Activated T-helper 2 cell treated with anti-CD3 and anti-CD28 coated beads, Interferon-gamma antibody, Interleukin-2, Interleukin-4, amounts not matched to agents 10 μg/mL and 5 μg/mL and 100 μg/mL, durations not matched to agents 14 hours and 24 hours and 36 hours (primary cell): Measurements from ENCODE around the gene TXNDC15. TPM values are rescaled to one million over a fixed set of nuclear protein-coding genes. Genes with fewer than 3 reads are reported as not detected.
"Not testable (repeated sequence)": the region's sequence is repeated elsewhere in the genome, so short reads cannot be mapped to it uniquely, and the experiment has no call there.

ENCODE experiments used
- DNase-seq: peaks from one replicate; pipeline ENCODE4 v3.0.0; 2021; ENCODE audit warnings: low spot score
- H3K27ac Mint-ChIP-seq: one replicate; pipeline ENCODE4 v1.8.0; 2021; ENCODE audit warnings: mixed read lengths
- H3K27me3 Mint-ChIP-seq: one replicate; pipeline ENCODE4 v1.8.0; 2021; ENCODE audit warnings: low read depth, mixed read lengths
- H3K36me3 Mint-ChIP-seq: one replicate; pipeline ENCODE4 v1.8.0; 2021; ENCODE audit warnings: low read depth, mixed read lengths
- H3K4me1 Mint-ChIP-seq: one replicate; pipeline ENCODE4 v1.8.0; 2021; ENCODE audit warnings: low read depth, mixed read lengths
- H3K4me3 Mint-ChIP-seq: one replicate; pipeline ENCODE4 v1.8.0; 2021; ENCODE audit warnings: low read depth, mild to moderate bottlenecking, moderate library complexity, mixed read lengths
- H3K9me3 Mint-ChIP-seq: one replicate; pipeline ENCODE4 v1.8.0; 2021; ENCODE audit warnings: mixed read lengths
- intact Hi-C: fragments of 100-400 bp; cut with micrococcal nuclease; formaldehyde crosslinking; loops from one replicate; pipeline ENCODE4 v1.15.1; 2023
- total RNA-seq: library from RNA; stranded (reverse); gene quantifications from 2 replicates; pipeline ENCODE4 v1.2.3, GENCODE V29; 2022

Gene TXNDC15
- total RNA-seq, 1 donor from 2014 or later, result 53.9 TPM

- intact Hi-C loops, result loop anchor here (1.0 kb wide), 2 partner anchors 28 to 59 kb away; partner anchors contain the start of genes PCBD2 and TXNDC15
- H3K4me3 Mint-ChIP-seq, result peak overlapping the region; percentile 94
- no peak for DNase-seq
- no peaks in the 10 kb centered on the region for H3K27me3 Mint-ChIP-seq
- peaks cover 39% of the 10 kb centered on the region for H3K36me3 Mint-ChIP-seq
- peaks cover 28% of the 10 kb centered on the region for H3K4me1 Mint-ChIP-seq
- peak overlapping the region; percentile 97 for H3K27ac Mint-ChIP-seq
- no peaks in the 10 kb centered on the region for H3K9me3 Mint-ChIP-seq
Measured at GRCh38 chr5:134846641-134846960, 27.6 kb upstream of the TXNDC15 start.

- peaks cover 31% of the 10 kb centered on the region for H3K4me1 Mint-ChIP-seq
- peaks cover 55% of the 10 kb centered on the region for H3K36me3 Mint-ChIP-seq
- H3K9me3 Mint-ChIP-seq, H3K27ac Mint-ChIP-seq, DNase-seq, H3K4me3 Mint-ChIP-seq, H3K27me3 Mint-ChIP-seq, intact Hi-C loops: not testable (repeated sequence)
Measured at GRCh38 chr5:134849434-134849933, 24.7 kb upstream of the TXNDC15 start.

GRCh38 chr5:134851307-134851923 is 22.8 kb upstream of the TXNDC15 start:
- Mint-ChIP-seq H3K4me1 (peaks cover 25% of the 10 kb centered on the region), H3K27ac (no peak overlapping the region), H3K27me3 (no peaks in the 10 kb centered on the region), H3K4me3 (no peak overlapping the region), H3K36me3 (peaks cover 65% of the 10 kb centered on the region), H3K9me3 (no peaks in the 10 kb centered on the region)
- intact Hi-C loops, result no loop called here
- no peak for DNase-seq

GRCh38 chr5:134856465-134856864 is 17.7 kb upstream of the TXNDC15 start:
- DNase-seq, result not testable (repeated sequence)
- peaks cover 54% of the 10 kb centered on the region for H3K36me3 Mint-ChIP-seq

GRCh38 chr5:134857401-134857800 is 16.8 kb upstream of the TXNDC15 start:
- H3K4me3 Mint-ChIP-seq, result no peak overlapping the region
- peaks cover 46% of the 10 kb centered on the region for H3K36me3 Mint-ChIP-seq
- no peaks in the 10 kb centered on the region for H3K27me3 Mint-ChIP-seq
- no peak for DNase-seq
- peaks cover 6% of the 10 kb centered on the region for H3K4me1 Mint-ChIP-seq
- no peak overlapping the region for H3K27ac Mint-ChIP-seq
- H3K9me3 Mint-ChIP-seq, result no peaks in the 10 kb centered on the region
- intact Hi-C loops, result no loop called here

More at GRCh38 chr5:134856465-134856864, 17.7 kb upstream of the TXNDC15 start:
- H3K27ac Mint-ChIP-seq, H3K4me3 Mint-ChIP-seq, H3K9me3 Mint-ChIP-seq, H3K27me3 Mint-ChIP-seq, intact Hi-C loops, H3K4me1 Mint-ChIP-seq: not testable (repeated sequence)

GRCh38 chr5:134864707-134865106 is 9.5 kb upstream of the TXNDC15 start:
- Mint-ChIP-seq H3K27ac (no peak overlapping the region), H3K4me1 (no peaks in the 10 kb centered on the region), H3K27me3 (no peaks in the 10 kb centered on the region), H3K4me3 (no peak overlapping the region), H3K36me3 (peaks cover 16% of the 10 kb centered on the region), H3K9me3 (no peaks in the 10 kb centered on the region)
- intact Hi-C loops, result no loop called here
- no peak for DNase-seq

GRCh38 chr5:134873494-134873893 is 677 bp upstream of the TXNDC15 start:
- Mint-ChIP-seq H3K27me3 (no peaks in the 10 kb centered on the region), H3K9me3 (no peaks in the 10 kb centered on the region), H3K4me3 (peak overlapping the region; percentile 95), H3K4me1 (peaks cover 23% of the 10 kb centered on the region), H3K36me3 (peaks cover 24% of the 10 kb centered on the region), H3K27ac (peak overlapping the region; percentile 96)
- intact Hi-C loops, result no loop called here
- no peak for DNase-seq

- peak; percentile 45 for DNase-seq
- intact Hi-C loops, result loop anchor here (1.0 to 2.0 kb wide), 4 partner anchors 29 to 137 kb away; partner anchors contain the start of genes CAMLG and DDX46
- peaks cover 32% of the 10 kb centered on the region for H3K4me1 Mint-ChIP-seq
- H3K27ac Mint-ChIP-seq, result peak overlapping the region; percentile 96
- H3K27me3 Mint-ChIP-seq, result no peaks in the 10 kb centered on the region
- H3K9me3 Mint-ChIP-seq, result no peaks in the 10 kb centered on the region
- peak overlapping the region; percentile 95 for H3K4me3 Mint-ChIP-seq
- H3K36me3 Mint-ChIP-seq, result peaks cover 28% of the 10 kb centered on the region
Measured at GRCh38 chr5:134874831-134875655, 872 bp downstream of the TXNDC15 start.

GRCh38 chr5:134877159-134877558 is 3.0 kb downstream of the TXNDC15 start:
- Mint-ChIP-seq H3K27me3 (no peaks in the 10 kb centered on the region), H3K4me1 (peaks cover 35% of the 10 kb centered on the region), H3K27ac (peak overlapping the region; percentile 79), H3K4me3 (no peak overlapping the region), H3K9me3 (no peaks in the 10 kb centered on the region), H3K36me3 (peaks cover 29% of the 10 kb centered on the region)
- no peak for DNase-seq
- intact Hi-C loops, result no loop called here

GRCh38 chr5:134878403-134878802 is 4.2 kb downstream of the TXNDC15 start:
- H3K27me3 Mint-ChIP-seq, result no peaks in the 10 kb centered on the region
- H3K27ac Mint-ChIP-seq, result no peak overlapping the region
- no peak overlapping the region for H3K4me3 Mint-ChIP-seq
- H3K4me1 Mint-ChIP-seq, result peaks cover 34% of the 10 kb centered on the region
- H3K9me3 Mint-ChIP-seq, result no peaks in the 10 kb centered on the region
- intact Hi-C loops, result no loop called here
- peaks cover 29% of the 10 kb centered on the region for H3K36me3 Mint-ChIP-seq
- no peak for DNase-seq

- Mint-ChIP-seq H3K27me3 (no peaks in the 10 kb centered on the region), H3K4me3 (no peak overlapping the region), H3K4me1 (peaks cover 31% of the 10 kb centered on the region), H3K36me3 (peaks cover 30% of the 10 kb centered on the region), H3K27ac (no peak overlapping the region), H3K9me3 (no peaks in the 10 kb centered on the region)
- intact Hi-C loops, result no loop called here
- no peak for DNase-seq
Measured at GRCh38 chr5:134879456-134879855, 5.3 kb downstream of the TXNDC15 start.

- H3K27ac Mint-ChIP-seq, DNase-seq, H3K27me3 Mint-ChIP-seq, intact Hi-C loops, H3K9me3 Mint-ChIP-seq, H3K4me3 Mint-ChIP-seq: not testable (repeated sequence)
- peaks cover 28% of the 10 kb centered on the region for H3K36me3 Mint-ChIP-seq
- peaks cover 35% of the 10 kb centered on the region for H3K4me1 Mint-ChIP-seq
Measured at GRCh38 chr5:134880937-134881336, 6.8 kb downstream of the TXNDC15 start.

GRCh38 chr5:134881711-134882110 is 7.5 kb downstream of the TXNDC15 start:
- H3K36me3 Mint-ChIP-seq, result peaks cover 22% of the 10 kb centered on the region
- H3K9me3 Mint-ChIP-seq, H3K27me3 Mint-ChIP-seq, H3K4me3 Mint-ChIP-seq, DNase-seq, H3K27ac Mint-ChIP-seq, intact Hi-C loops: not testable (repeated sequence)
- H3K4me1 Mint-ChIP-seq, result peaks cover 27% of the 10 kb centered on the region
